ENCODE data around the gene ARHGAP10.

DNA sequence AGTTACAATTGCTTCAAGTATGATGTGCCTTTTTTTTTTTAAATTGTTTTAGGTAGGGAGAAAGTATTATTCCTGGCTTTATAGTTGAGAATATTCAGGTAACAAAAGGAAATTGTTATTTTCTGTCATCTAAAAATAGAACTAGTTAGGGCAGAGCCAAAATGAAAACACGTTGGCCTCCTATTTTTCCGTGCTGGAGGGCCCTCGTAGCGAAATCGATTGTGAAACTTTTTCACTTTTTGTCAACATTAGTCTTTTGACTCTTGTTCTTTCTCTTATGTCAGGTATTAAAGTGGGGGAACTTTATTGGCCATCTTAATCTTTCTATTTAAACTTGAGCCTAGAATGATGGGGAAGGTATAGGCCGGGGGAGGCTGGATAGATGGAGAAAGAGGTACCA, 104.9 kb downstream of the ARHGAP10 start:
- TF ChIP-seq, protein P1, sequence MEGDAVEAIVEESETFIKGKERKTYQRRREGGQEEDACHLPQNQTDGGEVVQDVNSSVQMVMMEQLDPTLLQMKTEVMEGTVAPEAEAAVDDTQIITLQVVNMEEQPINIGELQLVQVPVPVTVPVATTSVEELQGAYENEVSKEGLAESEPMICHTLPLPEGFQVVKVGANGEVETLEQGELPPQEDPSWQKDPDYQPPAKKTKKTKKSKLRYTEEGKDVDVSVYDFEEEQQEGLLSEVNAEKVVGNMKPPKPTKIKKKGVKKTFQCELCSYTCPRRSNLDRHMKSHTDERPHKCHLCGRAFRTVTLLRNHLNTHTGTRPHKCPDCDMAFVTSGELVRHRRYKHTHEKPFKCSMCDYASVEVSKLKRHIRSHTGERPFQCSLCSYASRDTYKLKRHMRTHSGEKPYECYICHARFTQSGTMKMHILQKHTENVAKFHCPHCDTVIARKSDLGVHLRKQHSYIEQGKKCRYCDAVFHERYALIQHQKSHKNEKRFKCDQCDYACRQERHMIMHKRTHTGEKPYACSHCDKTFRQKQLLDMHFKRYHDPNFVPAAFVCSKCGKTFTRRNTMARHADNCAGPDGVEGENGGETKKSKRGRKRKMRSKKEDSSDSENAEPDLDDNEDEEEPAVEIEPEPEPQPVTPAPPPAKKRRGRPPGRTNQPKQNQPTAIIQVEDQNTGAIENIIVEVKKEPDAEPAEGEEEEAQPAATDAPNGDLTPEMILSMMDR (conservative IDR thresholded peaks at IDR 0.05; ENCODE audit: low read length), result no peak
- TF ChIP-seq EZH2phosphoT487 (IDR thresholded peaks at IDR 0.05; ENCODE audit: borderline replicate concordance, low read depth, low read length), result no peak
